ENCODE results near the gene KIF18B.

DNA sequence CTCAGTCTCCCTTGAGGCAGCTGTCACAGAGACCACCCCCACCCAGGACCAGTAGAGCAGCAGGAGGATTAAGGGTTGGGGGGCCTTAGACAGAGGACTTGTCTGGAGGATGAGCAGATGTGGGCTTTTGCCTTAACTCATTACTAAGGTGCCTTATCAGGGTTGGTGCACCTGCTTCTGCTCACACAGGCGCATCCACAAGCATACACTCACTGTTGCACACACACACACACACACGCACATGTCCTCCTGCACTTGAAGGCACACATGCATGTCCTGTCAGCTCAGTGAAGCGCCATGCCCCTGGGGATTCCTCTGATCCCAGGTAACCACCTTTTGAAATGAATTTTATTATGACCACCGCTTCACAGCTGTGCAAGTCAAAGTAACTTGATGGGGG is 33.4 kb downstream of the KIF18B start:
- TF ChIP-seq CTCF (IDR thresholded peaks at IDR 0.05) (no peak), POLR2A (IDR thresholded peaks at IDR 0.05) (no peak), POLR2AphosphoS5 (IDR thresholded peaks at IDR 0.05; ENCODE audit: insufficient read depth in 1 of 2, low read depth in 1 of 2) (no peak)
